ENCODE data around the gene HELZ.

DNA sequence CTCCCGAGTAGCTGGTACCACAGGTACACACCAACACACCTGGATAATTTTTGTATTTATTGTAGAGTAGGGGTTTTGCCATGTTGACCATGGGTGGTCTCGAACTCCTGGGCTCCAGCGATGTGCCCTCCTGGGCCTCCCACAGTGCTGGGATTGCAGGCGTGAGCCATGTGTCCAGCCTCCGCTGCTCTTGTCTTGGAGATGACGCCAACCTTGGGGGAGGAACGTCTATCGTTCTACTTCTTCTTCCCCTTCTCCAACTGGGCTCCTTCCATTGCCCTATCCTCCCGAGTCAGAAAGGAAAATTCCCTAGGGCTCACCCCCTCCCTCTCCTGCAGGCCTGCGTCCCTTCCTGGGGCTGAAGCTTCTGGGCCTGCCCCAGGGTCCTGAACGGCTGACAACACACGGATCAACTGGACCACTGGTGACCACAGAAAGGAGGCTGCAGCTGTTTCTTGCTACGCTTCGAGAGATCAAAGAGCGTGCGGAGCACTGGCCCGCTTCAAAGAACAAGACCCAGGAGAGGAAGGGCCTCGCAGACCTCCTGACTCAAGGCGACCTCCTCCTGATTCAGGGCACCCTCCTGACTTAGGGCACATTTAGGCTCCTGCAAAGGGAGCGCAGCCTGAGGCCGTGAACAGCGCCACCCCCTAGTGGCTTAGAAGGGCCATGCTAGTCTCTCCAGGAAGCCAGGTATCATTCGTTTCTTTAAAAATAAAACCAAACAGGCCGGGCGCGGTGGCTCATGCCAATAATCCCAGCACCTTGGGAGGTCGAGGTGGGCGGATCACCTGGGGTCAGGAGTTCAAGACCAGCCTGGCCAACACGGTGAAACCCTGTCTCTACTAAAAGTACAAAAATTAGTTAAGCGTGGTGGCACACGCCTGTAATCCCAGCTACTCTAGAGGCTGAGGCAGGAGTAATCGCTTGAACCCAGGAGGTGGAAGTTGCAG lies 48.5 kb upstream of the HELZ start:
- TF ChIP-seq, protein P1, sequence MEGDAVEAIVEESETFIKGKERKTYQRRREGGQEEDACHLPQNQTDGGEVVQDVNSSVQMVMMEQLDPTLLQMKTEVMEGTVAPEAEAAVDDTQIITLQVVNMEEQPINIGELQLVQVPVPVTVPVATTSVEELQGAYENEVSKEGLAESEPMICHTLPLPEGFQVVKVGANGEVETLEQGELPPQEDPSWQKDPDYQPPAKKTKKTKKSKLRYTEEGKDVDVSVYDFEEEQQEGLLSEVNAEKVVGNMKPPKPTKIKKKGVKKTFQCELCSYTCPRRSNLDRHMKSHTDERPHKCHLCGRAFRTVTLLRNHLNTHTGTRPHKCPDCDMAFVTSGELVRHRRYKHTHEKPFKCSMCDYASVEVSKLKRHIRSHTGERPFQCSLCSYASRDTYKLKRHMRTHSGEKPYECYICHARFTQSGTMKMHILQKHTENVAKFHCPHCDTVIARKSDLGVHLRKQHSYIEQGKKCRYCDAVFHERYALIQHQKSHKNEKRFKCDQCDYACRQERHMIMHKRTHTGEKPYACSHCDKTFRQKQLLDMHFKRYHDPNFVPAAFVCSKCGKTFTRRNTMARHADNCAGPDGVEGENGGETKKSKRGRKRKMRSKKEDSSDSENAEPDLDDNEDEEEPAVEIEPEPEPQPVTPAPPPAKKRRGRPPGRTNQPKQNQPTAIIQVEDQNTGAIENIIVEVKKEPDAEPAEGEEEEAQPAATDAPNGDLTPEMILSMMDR (IDR thresholded peaks at IDR 0.05; ENCODE audit: insufficient read depth, low read depth, low read length): peak; percentile 48
- no peak for TF ChIP-seq EZH2 (IDR thresholded peaks at IDR 0.05; ENCODE audit: insufficient read depth, low read length)
